ENCODE results near the gene MAB21L4.

GRCh38 chr2:240930096-240930630 is 34.2 kb upstream of the MAB21L4 start:
- no peak for TF ChIP-seq POLR2A (IDR thresholded peaks at IDR 0.05; ENCODE audit: low read depth, low read length)
- no peak for TF ChIP-seq POLR2AphosphoS5 (IDR thresholded peaks at IDR 0.05; ENCODE audit: low read depth, low read length)
